Naive thymus-derived CD8-positive, alpha-beta T cell (primary cell): ENCODE measurements around the gene ASF1B. TPM values are rescaled to one million over a fixed set of nuclear protein-coding genes. Genes with fewer than 3 reads are reported as not detected.
"Not testable (repeated sequence)": the region's sequence is repeated elsewhere in the genome, so short reads cannot be mapped to it uniquely, and the experiment has no call there.

ENCODE experiments used
- ATAC-seq, 2 donors: fragments of 150-1000 bp; cut with Tn5 transposase in 1 of 2; sonication (Bioruptor Pico), chemical (Tn5 transposase) in 1 of 2; 1 replicate in 1 of 2; 2 replicates in 1 of 2; pipeline ENCODE4 v1.10.0; 2021; ENCODE audit warnings: mild to moderate bottlenecking in 2 of 2, moderate library complexity in 2 of 2
- POLR2A ChIA-PET: fragments of 350-600 bp; sonication (Branson Sonifier 250); formaldehyde crosslinking; loops from one replicate; lab custom pipeline; 2021; ENCODE audit warnings: antibody characterized with exemption; lab: Charles Lee
- DNase-seq, 10 donors: peaks; one replicate each; pipeline versions ENCODE4 v3.0.0 to v3.0.0-alpha.2; 2020 to 2022
- H3K27ac Mint-ChIP-seq, 10 donors: one replicate each; pipeline ENCODE4 v1.8.0; 2020 to 2022; ENCODE audit warnings: mild to moderate bottlenecking in 10 of 10, mixed read lengths in 10 of 10, moderate library complexity in 4 of 10, inconsistent platforms in 1 of 10
- H3K27me3 Mint-ChIP-seq, 5 donors: one replicate each; pipeline ENCODE4 v1.8.0; 2021 to 2022; ENCODE audit warnings: mixed read lengths in 5 of 5
- H3K36me3 Mint-ChIP-seq, 3 donors: one replicate each; pipeline ENCODE4 v1.8.0; 2020 to 2022; ENCODE audit warnings: mixed read lengths in 3 of 3, mild to moderate bottlenecking in 2 of 3, inconsistent platforms in 1 of 3
- H3K4me1 Mint-ChIP-seq, 4 donors: one replicate each; pipeline ENCODE4 v1.8.0; 2021 to 2022; ENCODE audit warnings: mixed read lengths in 4 of 4
- H3K4me3 Mint-ChIP-seq, 10 donors: one replicate each; pipeline ENCODE4 v1.8.0; 2020 to 2022; ENCODE audit warnings: mild to moderate bottlenecking in 10 of 10, mixed read lengths in 10 of 10, moderate library complexity in 6 of 10, inconsistent platforms in 1 of 10
- H3K9me3 Mint-ChIP-seq, 9 donors: one replicate each; pipeline ENCODE4 v1.8.0; 2020 to 2022; ENCODE audit warnings: mixed read lengths in 9 of 9, mild to moderate bottlenecking in 3 of 9, inconsistent platforms in 1 of 9, moderate library complexity in 1 of 9
- polyA plus RNA-seq, 3 donors: library from polyadenylated mRNA; unstranded; fragments of 300-500 nt; fragmentation: Illumina TruSeq; gene quantifications; one replicate each; pipeline ENCODE4 v1.2.3, GENCODE V29; 2021
- total RNA-seq, 8 experiments: library from RNA in 2 of 8; stranded (reverse) in 2 of 8; gene quantifications; one replicate each; pipeline ENCODE4 v1.2.3 and lab custom pipeline; 2021 to 2026

The ASF1B gene
- 1 to 10 TPM; 2.7 to 4.6 TPM for total RNA-seq
- polyA plus RNA-seq, result 1 to 10 TPM; 2.3 to 4.2 (median 3.7) TPM
- 0.49 to 3.0 (median 1.5) reads per million in 6 experiments for total RNA-seq (lab: John Stamatoyannopoulos, UW)

GRCh38 chr19:14136509-14137281 is at the start of gene ASF1B:
Gene ASF1B (minus strand): TSS chr19:14136589. CDS start chr19:14136456, 133 bp downstream.
- ATAC-seq (peak; percentile 82 to 84), DNase-seq (peak; percentile 94 to 99 (median 98))
- no peaks in the 10 kb centered on the region for H3K9me3 Mint-ChIP-seq
- peak within 1 kb of the TSS; percentile 77 to 96 (median 91) for H3K4me3 Mint-ChIP-seq
- H3K27me3 Mint-ChIP-seq, result no peaks in the 10 kb centered on the region
- peaks cover 0 to 4% (median 3%) of the 10 kb centered on the region in 3 donors for H3K36me3 Mint-ChIP-seq
- peak within 1 kb of the TSS; percentile 86 to 98 (median 94) for H3K27ac Mint-ChIP-seq
- peaks cover 10 to 35% (median 31%) of the 10 kb centered on the region in 4 donors for H3K4me1 Mint-ChIP-seq
- POLR2A ChIA-PET, result interaction anchor here (0.6 to 4.6 kb wide), 39 partner anchors 9 to 436 kb away, joined by 3 to 46 read pairs (median 4); partner anchors contain the start of genes ADGRE5, ADGRL1, DNAJB1 and GIPC1

GRCh38 chr19:14185691-14186090 is 49.3 kb upstream of the ASF1B start:
- peak overlapping the region in 2 of 10 donors; percentile 53 to 63 for H3K27ac Mint-ChIP-seq
- POLR2A ChIA-PET, H3K36me3 Mint-ChIP-seq: not testable (repeated sequence)

GRCh38 chr19:14185158-14185557 is 48.8 kb upstream of the ASF1B start:
- peak overlapping the region in 1 of 10 donors; percentile 53 for H3K27ac Mint-ChIP-seq

More at GRCh38 chr19:14185691-14186090, 49.3 kb upstream of the ASF1B start:
- DNase-seq, H3K4me3 Mint-ChIP-seq, H3K27me3 Mint-ChIP-seq, H3K9me3 Mint-ChIP-seq, ATAC-seq: not testable (repeated sequence)
- peaks cover 5 to 15% (median 9%) of the 10 kb centered on the region in 4 donors for H3K4me1 Mint-ChIP-seq

GRCh38 chr19:14183741-14184350 is 47.5 kb upstream of the ASF1B start:
- POLR2A ChIA-PET, result interaction anchor here (0.5 to 0.6 kb wide), 3 partner anchors 18 to 201 kb away, joined by 3 read pairs; no protein-coding TSS in a partner anchor
- DNase-seq (no peak), ATAC-seq (no peak)
- no peak overlapping the region for H3K4me3 Mint-ChIP-seq
- peaks cover 0 to 10% (median 3%) of the 10 kb centered on the region in 4 donors for H3K4me1 Mint-ChIP-seq
- H3K27ac Mint-ChIP-seq, result no peak overlapping the region
- no peaks in the 10 kb centered on the region for H3K27me3 Mint-ChIP-seq
- H3K9me3 Mint-ChIP-seq, result no peaks in the 10 kb centered on the region
- peaks cover 0 to under 1% (median 0%) of the 10 kb centered on the region in 3 donors for H3K36me3 Mint-ChIP-seq

More at GRCh38 chr19:14185158-14185557, 48.8 kb upstream of the ASF1B start:
- Mint-ChIP-seq H3K36me3 (peaks cover 0 to 3% (median 0%) of the 10 kb centered on the region in 3 donors), H3K4me1 (peaks cover under 1 to 12% (median 3%) of the 10 kb centered on the region in 4 donors), H3K27me3 (no peaks in the 10 kb centered on the region), H3K4me3 (no peak overlapping the region), H3K9me3 (no peaks in the 10 kb centered on the region)
- DNase-seq, result no peak
- POLR2A ChIA-PET, result no interaction called here
- no peak for ATAC-seq

GRCh38 chr19:14182476-14182875 is 46.1 kb upstream of the ASF1B start:
- no peaks in the 10 kb centered on the region for H3K27me3 Mint-ChIP-seq
- ATAC-seq (no peak), DNase-seq (no peak)
- H3K4me1 Mint-ChIP-seq, result peaks cover 0 to 6% (median 2%) of the 10 kb centered on the region in 4 donors
- POLR2A ChIA-PET, result no interaction called here
- no peaks in the 10 kb centered on the region for H3K9me3 Mint-ChIP-seq
- peaks cover 0 to 1% (median 0%) of the 10 kb centered on the region in 3 donors for H3K36me3 Mint-ChIP-seq
- no peak overlapping the region for H3K27ac Mint-ChIP-seq
- H3K4me3 Mint-ChIP-seq, result no peak overlapping the region

- no peak overlapping the region for H3K4me3 Mint-ChIP-seq
- H3K9me3 Mint-ChIP-seq, result no peaks in the 10 kb centered on the region
- no peak overlapping the region for H3K27ac Mint-ChIP-seq
- peaks cover 0 to 6% (median 2%) of the 10 kb centered on the region in 4 donors for H3K4me1 Mint-ChIP-seq
- no peaks in the 10 kb centered on the region for H3K27me3 Mint-ChIP-seq
- POLR2A ChIA-PET, result no interaction called here
- DNase-seq (no peak), ATAC-seq (no peak)
- peaks cover 0 to 7% (median 5%) of the 10 kb centered on the region in 3 donors for H3K36me3 Mint-ChIP-seq
Measured at GRCh38 chr19:14181906-14182305, 45.5 kb upstream of the ASF1B start.

- POLR2A ChIA-PET, H3K4me3 Mint-ChIP-seq, DNase-seq, H3K27me3 Mint-ChIP-seq, H3K4me1 Mint-ChIP-seq, H3K9me3 Mint-ChIP-seq, ATAC-seq: not testable (repeated sequence)
- peaks cover 0 to 12% (median 7%) of the 10 kb centered on the region in 3 donors for H3K36me3 Mint-ChIP-seq
- H3K27ac Mint-ChIP-seq, result peak overlapping the region in 2 of 10 donors; percentile 34 to 60
Measured at GRCh38 chr19:14181199-14181598, 44.8 kb upstream of the ASF1B start.

GRCh38 chr19:14177496-14178074 is 41.2 kb upstream of the ASF1B start:
- POLR2A ChIA-PET, result no interaction called here
- Mint-ChIP-seq H3K36me3 (peaks cover 0 to 29% (median 13%) of the 10 kb centered on the region in 3 donors), H3K27me3 (no peaks in the 10 kb centered on the region)

GRCh38 chr19:14175351-14175792 is 39.0 kb upstream of the ASF1B start:
- no peak overlapping the region for H3K4me3 Mint-ChIP-seq
- ATAC-seq (no peak), DNase-seq (no peak)
- no peaks in the 10 kb centered on the region for H3K27me3 Mint-ChIP-seq
- peak overlapping the region in 9 of 10 donors; percentile 2 to 85 (median 23) for H3K27ac Mint-ChIP-seq
- peaks cover 4 to 8% (median 6%) of the 10 kb centered on the region in 4 donors for H3K4me1 Mint-ChIP-seq
- POLR2A ChIA-PET, result interaction anchor here (0.6 kb wide), 1 partner anchor 69 kb away, joined by 4 read pairs; no protein-coding TSS in a partner anchor
- no peaks in the 10 kb centered on the region for H3K9me3 Mint-ChIP-seq
- H3K36me3 Mint-ChIP-seq, result peaks cover 0 to 44% (median 23%) of the 10 kb centered on the region in 3 donors

More at GRCh38 chr19:14177496-14178074, 41.2 kb upstream of the ASF1B start:
- ATAC-seq, result no peak
- Mint-ChIP-seq H3K27ac (no peak overlapping the region), H3K9me3 (no peaks in the 10 kb centered on the region), H3K4me1 (peaks cover 4 to 8% (median 6%) of the 10 kb centered on the region in 4 donors), H3K4me3 (no peak overlapping the region)
- DNase-seq, result no peak

- POLR2A ChIA-PET, result no interaction called here
- Mint-ChIP-seq H3K27ac (peak overlapping the region in 4 of 10 donors; percentile 2 to 85 (median 26)), H3K9me3 (no peaks in the 10 kb centered on the region), H3K4me1 (peaks cover 4 to 8% (median 6%) of the 10 kb centered on the region in 4 donors), H3K4me3 (no peak overlapping the region), H3K27me3 (no peaks in the 10 kb centered on the region), H3K36me3 (peaks cover 0 to 49% (median 28%) of the 10 kb centered on the region in 3 donors)
- ATAC-seq (no peak), DNase-seq (no peak)
Measured at GRCh38 chr19:14174883-14175282, 38.5 kb upstream of the ASF1B start.

GRCh38 chr19:14168993-14169392 is 32.6 kb upstream of the ASF1B start:
- Mint-ChIP-seq H3K4me3 (peak overlapping the region in 1 of 10 donors; percentile 44), H3K27ac (peak overlapping the region in 2 of 10 donors; percentile 11 to 91), H3K27me3 (no peaks in the 10 kb centered on the region), H3K36me3 (peaks cover 0 to 29% (median 20%) of the 10 kb centered on the region in 3 donors), H3K4me1 (peaks cover 20 to 33% (median 25%) of the 10 kb centered on the region in 4 donors), H3K9me3 (no peaks in the 10 kb centered on the region)
- DNase-seq (no peak), ATAC-seq (no peak)
- POLR2A ChIA-PET, result interaction anchor here (0.6 to 3.6 kb wide), 3 partner anchors 20 to 247 kb away, joined by 4 to 33 read pairs (median 22); partner anchors contain the start of gene ASF1B
